Uterus (tissue), 2 donors: Measurements from ENCODE around the gene DNAJB11.

Experiments used
- POLR2A ChIP-seq, 2 donors: fragments of 450-650 bp; IDR thresholded peaks; one replicate each; pipeline ENCODE4 v1.6.1; 2016; ENCODE audit warnings: antibody characterized with exemption in 2 of 2, mild to moderate bottlenecking in 1 of 2, moderate library complexity in 1 of 2
- TF ChIP-seq, protein P1 (sequence below), 4 experiments: fragments of 200-600 bp in 2 of 4; fragments of 450-650 bp in 2 of 4; sonication (generic) in 2 of 4; IDR thresholded peaks; one replicate each; pipeline ENCODE4 v1.5.1; 2016 to 2019; ENCODE audit warnings: antibody characterized with exemption in 4 of 4, mild to moderate bottlenecking in 2 of 4, moderate library complexity in 1 of 4

DNA sequence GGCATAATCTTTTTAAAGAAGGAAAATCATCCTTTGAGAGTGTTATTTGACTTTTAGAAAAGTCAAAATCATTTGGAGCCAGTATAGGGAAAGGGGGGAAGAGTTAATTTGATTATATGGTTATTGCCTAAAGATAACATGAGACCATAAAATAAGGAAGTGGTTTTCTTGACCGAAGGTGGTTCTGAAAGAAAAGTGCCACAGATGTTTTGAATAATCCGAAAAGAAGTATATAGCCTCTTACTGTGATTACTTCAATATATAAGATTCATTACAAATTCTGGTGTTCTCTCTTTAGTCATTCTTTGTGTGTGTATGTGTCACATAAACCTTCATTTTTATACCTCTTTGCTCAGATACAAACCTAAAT, 1.1 kb downstream of the DNAJB11 start:
- TF ChIP-seq, protein P1, sequence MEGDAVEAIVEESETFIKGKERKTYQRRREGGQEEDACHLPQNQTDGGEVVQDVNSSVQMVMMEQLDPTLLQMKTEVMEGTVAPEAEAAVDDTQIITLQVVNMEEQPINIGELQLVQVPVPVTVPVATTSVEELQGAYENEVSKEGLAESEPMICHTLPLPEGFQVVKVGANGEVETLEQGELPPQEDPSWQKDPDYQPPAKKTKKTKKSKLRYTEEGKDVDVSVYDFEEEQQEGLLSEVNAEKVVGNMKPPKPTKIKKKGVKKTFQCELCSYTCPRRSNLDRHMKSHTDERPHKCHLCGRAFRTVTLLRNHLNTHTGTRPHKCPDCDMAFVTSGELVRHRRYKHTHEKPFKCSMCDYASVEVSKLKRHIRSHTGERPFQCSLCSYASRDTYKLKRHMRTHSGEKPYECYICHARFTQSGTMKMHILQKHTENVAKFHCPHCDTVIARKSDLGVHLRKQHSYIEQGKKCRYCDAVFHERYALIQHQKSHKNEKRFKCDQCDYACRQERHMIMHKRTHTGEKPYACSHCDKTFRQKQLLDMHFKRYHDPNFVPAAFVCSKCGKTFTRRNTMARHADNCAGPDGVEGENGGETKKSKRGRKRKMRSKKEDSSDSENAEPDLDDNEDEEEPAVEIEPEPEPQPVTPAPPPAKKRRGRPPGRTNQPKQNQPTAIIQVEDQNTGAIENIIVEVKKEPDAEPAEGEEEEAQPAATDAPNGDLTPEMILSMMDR (IDR thresholded peaks at IDR 0.05): no peak
- no peak for TF ChIP-seq POLR2A (IDR thresholded peaks at IDR 0.05)
